ENCODE data around the gene MBLAC1. TPM values are rescaled to one million over a fixed set of nuclear protein-coding genes. Genes with fewer than 3 reads are reported as not detected.

Gene MBLAC1
- total and polyA plus RNA-seq, 9 of the 15 experiments (the other 6 are each of a cell fraction or from before 2014, with no cell fraction given): 0.03 to 3.1 (median 0.52) TPM

DNA sequence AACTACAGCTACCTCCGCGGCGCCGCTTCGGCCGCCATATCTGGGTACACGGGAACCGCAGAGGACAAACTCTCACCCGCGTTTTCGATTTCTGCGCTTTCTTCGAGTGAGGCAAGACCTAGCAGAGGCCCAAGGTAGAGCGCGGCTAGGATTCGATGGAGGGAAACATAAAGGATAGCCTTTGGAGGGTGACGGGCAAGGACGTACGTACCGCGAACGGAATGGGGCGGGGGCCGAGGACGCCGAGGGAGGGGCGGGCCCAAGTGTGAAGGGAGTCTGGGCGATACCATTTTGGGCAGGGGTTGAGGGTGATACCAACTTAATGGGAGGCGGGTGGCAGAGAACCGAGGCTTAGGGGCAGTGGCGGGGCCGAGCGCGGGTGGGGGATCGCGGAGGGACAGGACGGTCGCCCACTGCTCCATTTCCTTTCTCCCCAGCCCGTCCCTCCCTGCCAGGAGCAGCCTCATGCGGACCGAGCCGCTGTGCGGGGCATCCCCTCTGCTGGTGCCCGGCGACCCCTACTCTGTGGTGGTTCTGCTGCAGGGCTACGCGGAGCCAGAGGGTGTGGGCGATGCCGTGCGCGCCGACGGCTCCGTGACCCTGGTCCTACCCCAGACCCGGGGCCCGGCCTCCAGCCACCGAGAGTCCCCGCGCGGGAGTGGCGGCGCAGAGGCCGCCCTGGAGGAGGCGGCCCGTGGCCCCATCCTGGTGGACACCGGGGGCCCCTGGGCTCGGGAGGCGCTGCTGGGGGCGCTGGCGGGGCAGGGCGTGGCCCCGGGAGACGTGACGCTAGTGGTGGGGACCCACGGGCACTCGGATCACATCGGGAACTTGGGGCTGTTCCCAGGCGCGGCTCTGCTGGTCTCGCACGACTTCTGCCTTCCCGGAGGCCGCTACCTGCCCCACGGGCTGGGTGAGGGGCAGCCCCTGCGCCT lies at the start of gene MBLAC1 (continued):
- TF ChIP-seq THRAP3 (IDR thresholded peaks at IDR 0.05; ENCODE audit: borderline replicate concordance) (no peak; the same call in 1 of the 2 replicates), HDAC2 (IDR thresholded peaks at IDR 0.05) (no peak), RFX1 (IDR thresholded peaks at IDR 0.05) (no peak), ZNF583 (CRISPR knock-in tag; IDR thresholded peaks at IDR 0.05) (no peak), HEY1 (CRISPR knock-in tag; IDR thresholded peaks at IDR 0.05; ENCODE audit: borderline replicate concordance) (0 out of 2 replicates have a peak, but pooled peaks have one; percentile 33), CBX2 (IDR thresholded peaks at IDR 0.05; ENCODE audit: insufficient read depth, low read length, poor library complexity, severe bottlenecking) (no peak), EWSR1 (IDR thresholded peaks at IDR 0.05; ENCODE audit: borderline replicate concordance, low read depth, partially characterized antibody) (no peak), SLC30A9 (CRISPR knock-in tag; IDR thresholded peaks at IDR 0.05) (no peak), MEF2A (IDR thresholded peaks at IDR 0.05; ENCODE audit: control insufficient read depth, low read depth, low read length) (0 out of 2 replicates have a peak, but pooled peaks have one; percentile 34), MTA3 (IDR thresholded peaks at IDR 0.05; ENCODE audit: borderline replicate concordance) (peak; percentile 60), HDAC6 (IDR thresholded peaks at IDR 0.05; ENCODE audit: low read depth, low read length) (no peak), SAFB (IDR thresholded peaks at IDR 0.05; ENCODE audit: borderline replicate concordance, low read depth, low read length) (no peak; the same call in 1 of the 2 replicates), ZNF785 (CRISPR knock-in tag; IDR thresholded peaks at IDR 0.05) (no peak), ZNF668 (CRISPR knock-in tag; IDR thresholded peaks at IDR 0.05) (no peak)
- TF ChIP-seq, protein P1, sequence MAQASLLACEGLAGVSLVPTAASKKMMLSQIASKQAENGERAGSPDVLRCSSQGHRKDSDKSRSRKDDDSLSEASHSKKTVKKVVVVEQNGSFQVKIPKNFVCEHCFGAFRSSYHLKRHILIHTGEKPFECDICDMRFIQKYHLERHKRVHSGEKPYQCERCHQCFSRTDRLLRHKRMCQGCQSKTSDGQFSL (CRISPR knock-in tag; IDR thresholded peaks at IDR 0.05): peak; percentile 5; the same call in 1 of the 2 replicates
- TF ChIP-seq, protein P1 (tag; IDR thresholded peaks at IDR 0.05): no peak
- TF ChIP-seq, protein P2, sequence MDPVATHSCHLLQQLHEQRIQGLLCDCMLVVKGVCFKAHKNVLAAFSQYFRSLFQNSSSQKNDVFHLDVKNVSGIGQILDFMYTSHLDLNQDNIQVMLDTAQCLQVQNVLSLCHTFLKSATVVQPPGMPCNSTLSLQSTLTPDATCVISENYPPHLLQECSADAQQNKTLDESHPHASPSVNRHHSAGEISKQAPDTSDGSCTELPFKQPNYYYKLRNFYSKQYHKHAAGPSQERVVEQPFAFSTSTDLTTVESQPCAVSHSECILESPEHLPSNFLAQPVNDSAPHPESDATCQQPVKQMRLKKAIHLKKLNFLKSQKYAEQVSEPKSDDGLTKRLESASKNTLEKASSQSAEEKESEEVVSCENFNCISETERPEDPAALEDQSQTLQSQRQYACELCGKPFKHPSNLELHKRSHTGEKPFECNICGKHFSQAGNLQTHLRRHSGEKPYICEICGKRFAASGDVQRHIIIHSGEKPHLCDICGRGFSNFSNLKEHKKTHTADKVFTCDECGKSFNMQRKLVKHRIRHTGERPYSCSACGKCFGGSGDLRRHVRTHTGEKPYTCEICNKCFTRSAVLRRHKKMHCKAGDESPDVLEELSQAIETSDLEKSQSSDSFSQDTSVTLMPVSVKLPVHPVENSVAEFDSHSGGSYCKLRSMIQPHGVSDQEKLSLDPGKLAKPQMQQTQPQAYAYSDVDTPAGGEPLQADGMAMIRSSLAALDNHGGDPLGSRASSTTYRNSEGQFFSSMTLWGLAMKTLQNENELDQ (CRISPR knock-in tag; IDR thresholded peaks at IDR 0.05; ENCODE audit: borderline replicate concordance): no peak
- TF ChIP-seq, protein P3, sequence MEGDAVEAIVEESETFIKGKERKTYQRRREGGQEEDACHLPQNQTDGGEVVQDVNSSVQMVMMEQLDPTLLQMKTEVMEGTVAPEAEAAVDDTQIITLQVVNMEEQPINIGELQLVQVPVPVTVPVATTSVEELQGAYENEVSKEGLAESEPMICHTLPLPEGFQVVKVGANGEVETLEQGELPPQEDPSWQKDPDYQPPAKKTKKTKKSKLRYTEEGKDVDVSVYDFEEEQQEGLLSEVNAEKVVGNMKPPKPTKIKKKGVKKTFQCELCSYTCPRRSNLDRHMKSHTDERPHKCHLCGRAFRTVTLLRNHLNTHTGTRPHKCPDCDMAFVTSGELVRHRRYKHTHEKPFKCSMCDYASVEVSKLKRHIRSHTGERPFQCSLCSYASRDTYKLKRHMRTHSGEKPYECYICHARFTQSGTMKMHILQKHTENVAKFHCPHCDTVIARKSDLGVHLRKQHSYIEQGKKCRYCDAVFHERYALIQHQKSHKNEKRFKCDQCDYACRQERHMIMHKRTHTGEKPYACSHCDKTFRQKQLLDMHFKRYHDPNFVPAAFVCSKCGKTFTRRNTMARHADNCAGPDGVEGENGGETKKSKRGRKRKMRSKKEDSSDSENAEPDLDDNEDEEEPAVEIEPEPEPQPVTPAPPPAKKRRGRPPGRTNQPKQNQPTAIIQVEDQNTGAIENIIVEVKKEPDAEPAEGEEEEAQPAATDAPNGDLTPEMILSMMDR (IDR thresholded peaks at IDR 0.05 in 2 of 3, conservative IDR thresholded peaks at IDR 0.05 in 1 of 3; ENCODE audit: insufficient read depth in 2 of 3, low read depth in 1 of 3, low read length in 3 of 3): peak in 1 of 3 experiments; percentile 25; a peak in 1 of 6 replicates
- TF ChIP-seq, protein P4, sequence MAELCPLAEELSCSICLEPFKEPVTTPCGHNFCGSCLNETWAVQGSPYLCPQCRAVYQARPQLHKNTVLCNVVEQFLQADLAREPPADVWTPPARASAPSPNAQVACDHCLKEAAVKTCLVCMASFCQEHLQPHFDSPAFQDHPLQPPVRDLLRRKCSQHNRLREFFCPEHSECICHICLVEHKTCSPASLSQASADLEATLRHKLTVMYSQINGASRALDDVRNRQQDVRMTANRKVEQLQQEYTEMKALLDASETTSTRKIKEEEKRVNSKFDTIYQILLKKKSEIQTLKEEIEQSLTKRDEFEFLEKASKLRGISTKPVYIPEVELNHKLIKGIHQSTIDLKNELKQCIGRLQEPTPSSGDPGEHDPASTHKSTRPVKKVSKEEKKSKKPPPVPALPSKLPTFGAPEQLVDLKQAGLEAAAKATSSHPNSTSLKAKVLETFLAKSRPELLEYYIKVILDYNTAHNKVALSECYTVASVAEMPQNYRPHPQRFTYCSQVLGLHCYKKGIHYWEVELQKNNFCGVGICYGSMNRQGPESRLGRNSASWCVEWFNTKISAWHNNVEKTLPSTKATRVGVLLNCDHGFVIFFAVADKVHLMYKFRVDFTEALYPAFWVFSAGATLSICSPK (IDR thresholded peaks at IDR 0.05; ENCODE audit: borderline replicate concordance): no peak
